Activated naive CD4-positive, alpha-beta T cell treated with anti-CD3 and anti-CD28 coated beads for 36 hours (primary cell): Measurements from ENCODE around the gene WDR20. TPM values are rescaled to one million over a fixed set of nuclear protein-coding genes. Genes with fewer than 3 reads are reported as not detected.

ENCODE experiments used
- CTCF ChIA-PET: fragments of 350-600 bp; sonication (Branson Sonifier 250); formaldehyde crosslinking; loops from one replicate; lab custom pipeline; 2021; ENCODE audit warnings: antibody characterized with exemption; lab: Charles Lee
- DNase-seq: peaks from one replicate; pipeline ENCODE4 v3.0.0-alpha.2; 2020
- H3K27ac Mint-ChIP-seq: one replicate; pipeline ENCODE4 v1.8.0; 2021; ENCODE audit warnings: mild to moderate bottlenecking, mixed read lengths
- H3K27me3 Mint-ChIP-seq: one replicate; pipeline ENCODE4 v1.8.0; 2021; ENCODE audit warnings: low read depth, mixed read lengths
- H3K36me3 Mint-ChIP-seq: one replicate; pipeline ENCODE4 v1.8.0; 2021; ENCODE audit warnings: low read depth, mixed read lengths
- H3K4me1 Mint-ChIP-seq: one replicate; pipeline ENCODE4 v1.8.0; 2021; ENCODE audit warnings: low read depth, mixed read lengths
- H3K4me3 Mint-ChIP-seq: one replicate; pipeline ENCODE4 v1.8.0; 2021; ENCODE audit warnings: mild to moderate bottlenecking, moderate library complexity, mixed read lengths
- H3K9me3 Mint-ChIP-seq: one replicate; pipeline ENCODE4 v1.8.0; 2021; ENCODE audit warnings: mixed read lengths
- intact Hi-C: fragments of 100-400 bp; cut with micrococcal nuclease; formaldehyde crosslinking; loops from one replicate; pipeline ENCODE4 v1.15.1; 2023
- total RNA-seq, 2 experiments: library from RNA; stranded (reverse); gene quantifications; one replicate each; pipeline ENCODE4 v1.2.3, GENCODE V29; 2021

Gene WDR20
- total RNA-seq, 2 experiments from 2014 or later = 20.5 to 21.4 TPM

DNA sequence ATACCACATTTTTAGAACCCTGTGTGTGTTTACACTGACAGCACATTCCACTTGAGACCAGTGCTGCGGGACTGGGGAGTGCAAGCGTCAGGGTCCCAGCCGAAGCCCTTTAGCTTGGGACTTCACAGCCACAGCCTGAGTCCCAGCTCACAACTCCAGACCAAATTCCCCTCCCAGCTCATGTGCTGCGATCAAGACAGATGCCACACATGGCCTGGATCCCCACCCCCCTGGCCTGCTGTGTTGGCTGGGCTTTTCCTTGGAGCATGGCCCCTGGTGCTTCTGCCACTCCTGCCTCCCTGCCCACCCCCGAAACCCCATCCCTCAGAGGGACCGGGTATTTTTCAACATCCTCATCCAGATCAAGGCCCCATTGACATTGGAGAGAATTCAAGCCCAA lies 63.7 kb downstream of the WDR20 start:
- DNase-seq = no peak
- no peaks in the 10 kb centered on the region for H3K9me3 Mint-ChIP-seq
- peaks cover 15% of the 10 kb centered on the region for H3K36me3 Mint-ChIP-seq
- CTCF ChIA-PET = no interaction called here
- H3K4me1 Mint-ChIP-seq = peaks cover 40% of the 10 kb centered on the region
- no peak overlapping the region for H3K27ac Mint-ChIP-seq
- H3K4me3 Mint-ChIP-seq = no peak overlapping the region
- intact Hi-C loops = loop anchor here (10.0 kb wide), 1 partner anchor 239 kb away; the partner anchor contains the start of gene DYNC1H1
- no peaks in the 10 kb centered on the region for H3K27me3 Mint-ChIP-seq

- no peak overlapping the region for H3K27ac Mint-ChIP-seq
- CTCF ChIA-PET = no interaction called here
Measured at GRCh38 chr14:102205560-102205959, 65.9 kb downstream of the WDR20 start.

DNA sequence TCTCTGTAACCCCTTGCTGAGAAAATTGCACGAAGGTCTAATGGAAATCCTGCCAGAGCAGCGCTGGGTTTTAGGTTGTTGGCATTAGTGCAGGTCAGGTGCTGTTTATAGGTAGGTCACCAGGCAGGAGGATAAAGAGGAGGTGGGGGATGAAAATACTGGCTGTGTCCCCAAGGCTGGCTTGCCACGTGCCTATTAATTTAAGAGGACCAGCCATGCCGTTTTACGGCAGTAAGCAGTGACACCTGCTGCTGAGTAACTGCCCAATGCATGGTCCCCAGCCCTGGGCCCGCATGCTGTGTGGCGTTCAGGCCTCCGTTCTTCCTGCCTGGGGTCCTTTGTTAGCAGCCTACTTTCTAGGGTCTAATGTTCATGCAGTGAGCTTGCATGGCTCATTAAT lies 67.2 kb downstream of the WDR20 start:
- Mint-ChIP-seq H3K4me3 (no peak overlapping the region), H3K27me3 (no peaks in the 10 kb centered on the region), H3K9me3 (no peaks in the 10 kb centered on the region), H3K27ac (no peak overlapping the region), H3K4me1 (peaks cover 4% of the 10 kb centered on the region), H3K36me3 (peaks cover 6% of the 10 kb centered on the region)
- no peak for DNase-seq
- intact Hi-C loops = loop anchor here (10.0 kb wide), 1 partner anchor 242 kb away; the partner anchor contains the start of gene DYNC1H1
- CTCF ChIA-PET = no interaction called here

More at GRCh38 chr14:102205560-102205959, 65.9 kb downstream of the WDR20 start:
- Mint-ChIP-seq H3K27me3 (no peaks in the 10 kb centered on the region), H3K36me3 (peaks cover 6% of the 10 kb centered on the region), H3K9me3 (no peaks in the 10 kb centered on the region), H3K4me3 (no peak overlapping the region), H3K4me1 (peaks cover 18% of the 10 kb centered on the region)
- intact Hi-C loops = loop anchor here (10.0 kb wide), 1 partner anchor 241 kb away; the partner anchor contains the start of gene DYNC1H1
- no peak for DNase-seq

DNA sequence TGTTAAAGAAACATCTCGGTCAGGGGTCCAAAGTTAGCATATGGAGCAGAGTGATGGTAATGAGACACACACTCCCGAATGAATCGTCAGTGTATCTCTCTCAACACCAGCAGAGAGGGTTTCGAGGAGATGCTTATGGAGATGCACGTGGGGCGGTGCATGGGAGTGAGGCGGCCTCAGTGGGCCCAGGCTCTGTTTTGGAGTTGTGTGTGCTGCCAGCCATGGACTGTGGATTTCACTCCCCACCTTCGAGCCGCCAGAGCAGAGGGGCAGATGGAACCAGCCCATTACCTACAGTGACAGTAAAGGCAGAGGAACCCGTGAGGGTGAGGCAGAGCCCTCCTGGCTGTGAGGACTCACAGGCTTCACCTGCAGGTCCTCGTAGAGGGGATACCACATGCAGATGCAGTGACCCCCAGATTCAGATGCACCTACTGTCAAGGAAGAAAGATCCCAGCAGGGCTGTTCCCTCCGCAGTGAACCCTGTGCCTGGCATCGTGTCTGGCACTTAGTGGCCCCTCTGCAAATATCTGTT lies 68.2 kb downstream of the WDR20 start:
- H3K4me3 Mint-ChIP-seq = no peak overlapping the region
- intact Hi-C loops = loop anchor here (10.0 kb wide), 1 partner anchor 243 kb away; the partner anchor contains the start of gene DYNC1H1
- H3K27ac Mint-ChIP-seq = no peak overlapping the region
- no peaks in the 10 kb centered on the region for H3K9me3 Mint-ChIP-seq
- CTCF ChIA-PET = no interaction called here
- DNase-seq = no peak
- peaks cover 6% of the 10 kb centered on the region for H3K36me3 Mint-ChIP-seq
- H3K4me1 Mint-ChIP-seq = peaks cover 2% of the 10 kb centered on the region
- no peaks in the 10 kb centered on the region for H3K27me3 Mint-ChIP-seq

- intact Hi-C loops = loop anchor here (10.0 kb wide), 1 partner anchor 244 kb away; the partner anchor contains the start of gene DYNC1H1
- Mint-ChIP-seq H3K4me3 (no peak overlapping the region), H3K27ac (no peak overlapping the region)
Measured at GRCh38 chr14:102208741-102209140, 69.0 kb downstream of the WDR20 start.

GRCh38 chr14:102209224-102209966 lies 69.7 kb downstream of the WDR20 start:
- Mint-ChIP-seq H3K9me3 (no peaks in the 10 kb centered on the region), H3K27me3 (no peaks in the 10 kb centered on the region), H3K4me3 (no peak overlapping the region), H3K27ac (peak overlapping the region; percentile 9), H3K36me3 (peaks cover 6% of the 10 kb centered on the region), H3K4me1 (peaks cover 1% of the 10 kb centered on the region)
- DNase-seq = no peak
- CTCF ChIA-PET = no interaction called here
- intact Hi-C loops = loop anchor here (10.0 kb wide), 1 partner anchor 245 kb away; the partner anchor contains the start of gene DYNC1H1

More at GRCh38 chr14:102208741-102209140, 69.0 kb downstream of the WDR20 start:
- Mint-ChIP-seq H3K4me1 (peaks cover 2% of the 10 kb centered on the region), H3K27me3 (no peaks in the 10 kb centered on the region), H3K9me3 (no peaks in the 10 kb centered on the region), H3K36me3 (peaks cover 6% of the 10 kb centered on the region)
- CTCF ChIA-PET = no interaction called here
- no peak for DNase-seq

GRCh38 chr14:102210421-102211042 lies 70.8 kb downstream of the WDR20 start:
- H3K4me3 Mint-ChIP-seq = no peak overlapping the region
- H3K27me3 Mint-ChIP-seq = no peaks in the 10 kb centered on the region
- peaks cover 4% of the 10 kb centered on the region for H3K36me3 Mint-ChIP-seq

GRCh38 chr14:102211240-102211639 lies 71.5 kb downstream of the WDR20 start:
- CTCF ChIA-PET = no interaction called here
- H3K36me3 Mint-ChIP-seq = peaks cover 4% of the 10 kb centered on the region

More at GRCh38 chr14:102210421-102211042, 70.8 kb downstream of the WDR20 start:
- CTCF ChIA-PET = no interaction called here
- no peak for DNase-seq
- no peak overlapping the region for H3K27ac Mint-ChIP-seq
- no peaks in the 10 kb centered on the region for H3K4me1 Mint-ChIP-seq
- intact Hi-C loops = no loop called here
- no peaks in the 10 kb centered on the region for H3K9me3 Mint-ChIP-seq

GRCh38 chr14:102212356-102212755 lies 72.7 kb downstream of the WDR20 start:
- intact Hi-C loops = no loop called here
- no peak for DNase-seq
- Mint-ChIP-seq H3K4me3 (no peak overlapping the region), H3K9me3 (no peaks in the 10 kb centered on the region), H3K27ac (no peak overlapping the region), H3K4me1 (no peaks in the 10 kb centered on the region), H3K27me3 (no peaks in the 10 kb centered on the region), H3K36me3 (peaks cover 4% of the 10 kb centered on the region)
- CTCF ChIA-PET = no interaction called here

More at GRCh38 chr14:102211240-102211639, 71.5 kb downstream of the WDR20 start:
- Mint-ChIP-seq H3K4me1 (no peaks in the 10 kb centered on the region), H3K4me3 (no peak overlapping the region), H3K27ac (no peak overlapping the region), H3K9me3 (no peaks in the 10 kb centered on the region), H3K27me3 (no peaks in the 10 kb centered on the region)
- intact Hi-C loops = no loop called here
- DNase-seq = no peak

DNA sequence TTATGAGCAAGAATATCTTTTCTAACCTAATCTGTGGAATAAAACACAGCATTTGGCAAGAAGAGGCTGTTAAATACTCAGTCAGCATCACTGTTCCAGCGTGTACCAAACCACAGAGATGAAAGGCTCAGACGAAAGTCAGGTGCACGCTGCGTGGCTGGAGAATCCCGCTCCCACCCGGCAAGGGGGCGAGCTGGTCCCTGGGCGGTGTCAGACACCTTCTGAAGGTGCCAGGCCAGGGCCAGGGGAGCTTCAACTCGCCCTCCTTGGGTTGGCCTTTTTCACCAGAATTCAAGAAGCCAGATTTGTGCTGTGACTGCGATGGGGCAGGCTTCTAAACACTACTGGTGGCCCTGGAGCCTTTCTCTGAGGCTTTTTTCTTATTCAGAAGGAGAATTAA lies 73.1 kb downstream of the WDR20 start:
- H3K36me3 Mint-ChIP-seq = peaks cover 4% of the 10 kb centered on the region
- no peak overlapping the region for H3K27ac Mint-ChIP-seq
- no peaks in the 10 kb centered on the region for H3K9me3 Mint-ChIP-seq
- H3K27me3 Mint-ChIP-seq = no peaks in the 10 kb centered on the region
- H3K4me3 Mint-ChIP-seq = no peak overlapping the region
- H3K4me1 Mint-ChIP-seq = no peaks in the 10 kb centered on the region
- CTCF ChIA-PET = no interaction called here
- DNase-seq = no peak
- intact Hi-C loops = no loop called here

GRCh38 chr14:102213470-102213869 lies 73.8 kb downstream of the WDR20 start:
- intact Hi-C loops = no loop called here
- peaks cover 4% of the 10 kb centered on the region for H3K36me3 Mint-ChIP-seq
- no peaks in the 10 kb centered on the region for H3K9me3 Mint-ChIP-seq
- H3K4me3 Mint-ChIP-seq = no peak overlapping the region
- CTCF ChIA-PET = no interaction called here
- no peak overlapping the region for H3K27ac Mint-ChIP-seq
- DNase-seq = no peak
- H3K27me3 Mint-ChIP-seq = no peaks in the 10 kb centered on the region
- no peaks in the 10 kb centered on the region for H3K4me1 Mint-ChIP-seq

- Mint-ChIP-seq H3K9me3 (no peaks in the 10 kb centered on the region), H3K36me3 (peaks cover 3% of the 10 kb centered on the region), H3K27ac (no peak overlapping the region), H3K27me3 (no peaks in the 10 kb centered on the region), H3K4me3 (no peak overlapping the region), H3K4me1 (no peaks in the 10 kb centered on the region)
- CTCF ChIA-PET = interaction anchor here (1.1 kb wide), 1 partner anchor 22 kb away, joined by 5 read pairs; no protein-coding TSS in a partner anchor
- intact Hi-C loops = no loop called here
- DNase-seq = no peak
Measured at GRCh38 chr14:102213984-102214658, 74.4 kb downstream of the WDR20 start.
